GM19467 (cell line): ENCODE measurements around the gene PCDHGA1.

ENCODE experiments used
- ATAC-seq: cut with Tn5 transposase; IDR thresholded peaks from one replicate; pipeline ENCODE4 v1.9.1; 2021; ENCODE audit warnings: mild to moderate bottlenecking, moderate library complexity; ENCODE audit not compliant: unreplicated experiment

Gene PCDHGA1

DNA sequence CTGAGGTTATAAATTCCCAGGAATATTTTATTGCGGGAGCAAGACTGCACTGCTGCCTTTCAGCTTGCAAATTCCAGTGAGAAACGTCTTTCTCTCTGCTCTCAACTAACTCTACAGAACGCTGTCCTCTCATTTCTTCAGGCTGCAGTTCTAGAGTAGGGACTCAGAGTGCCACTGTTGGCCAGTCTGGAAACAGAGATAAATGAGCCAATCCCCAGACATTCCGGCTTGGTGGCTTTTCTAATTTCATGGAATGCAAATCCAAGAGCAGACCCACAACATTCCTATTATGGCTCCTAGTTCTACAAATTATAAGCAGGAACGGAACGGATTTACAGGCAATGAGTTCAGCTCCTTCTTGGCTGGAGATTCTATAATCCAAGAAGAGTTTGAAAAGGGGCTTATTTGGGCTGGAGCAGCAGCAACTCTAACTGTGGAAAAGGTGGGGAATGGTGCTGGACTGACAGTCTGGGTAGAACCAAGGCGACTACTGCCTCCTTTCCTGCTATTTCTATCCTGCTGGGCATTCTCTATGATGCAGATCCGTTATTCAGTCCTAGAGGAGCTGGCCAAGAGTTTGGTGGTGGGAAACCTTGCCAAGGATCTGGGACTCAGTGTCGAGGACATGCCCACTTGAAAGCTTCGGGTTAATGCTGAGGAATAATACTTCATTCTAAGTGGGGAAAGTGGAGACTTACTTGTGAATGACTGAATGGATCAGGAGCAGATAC is 109.3 kb downstream of the PCDHGA1 start:
- no peak for ATAC-seq

DNA sequence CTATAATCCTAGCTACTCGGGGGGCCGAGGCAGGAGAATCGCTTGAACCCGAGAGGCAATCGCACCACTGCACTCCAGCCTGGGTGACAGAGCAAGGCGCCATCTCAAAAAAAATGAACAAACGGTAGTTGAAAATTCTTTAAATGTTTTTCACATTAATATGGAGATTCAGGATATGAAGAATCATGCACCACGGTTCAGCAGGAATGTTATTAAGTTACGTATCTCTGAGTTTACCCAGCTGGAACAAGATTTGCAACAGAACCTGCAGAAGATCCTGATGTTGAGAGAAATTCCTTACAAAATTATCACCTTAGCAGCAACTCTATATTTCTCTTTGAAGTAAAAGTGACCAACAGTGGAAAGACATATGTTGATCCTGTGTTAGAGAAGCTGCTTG is 110.0 kb downstream of the PCDHGA1 start:
- ATAC-seq, result no peak

DNA sequence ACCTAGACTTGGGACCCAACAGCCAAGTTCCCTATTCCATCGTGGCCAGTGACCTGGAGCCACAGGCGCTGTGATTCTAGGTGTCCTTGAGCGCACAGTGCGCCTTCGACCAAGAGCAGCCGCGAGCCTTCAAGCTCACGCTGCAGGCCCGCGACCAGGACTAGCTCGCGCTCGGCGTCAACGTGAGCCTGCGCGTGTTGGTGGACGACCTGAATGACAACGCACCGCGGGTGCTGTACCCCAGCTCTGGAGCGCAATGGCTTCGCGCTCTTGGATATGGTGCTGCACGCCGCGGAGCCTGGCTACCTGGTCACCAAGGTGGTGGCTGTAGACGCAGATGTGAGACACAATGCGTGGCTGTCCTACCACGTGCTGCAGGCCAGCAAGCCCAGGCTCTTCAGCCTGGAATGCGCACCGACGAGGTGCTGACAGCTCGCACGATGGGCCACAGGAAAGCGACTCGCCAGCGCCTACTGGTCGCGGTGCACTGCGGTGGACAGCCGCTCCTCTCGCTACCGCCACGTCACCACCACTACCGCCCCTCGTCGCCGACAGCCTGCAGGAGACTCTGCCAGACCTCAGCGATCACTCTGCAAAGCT is 111.4 kb downstream of the PCDHGA1 start:
- no peak for ATAC-seq

DNA sequence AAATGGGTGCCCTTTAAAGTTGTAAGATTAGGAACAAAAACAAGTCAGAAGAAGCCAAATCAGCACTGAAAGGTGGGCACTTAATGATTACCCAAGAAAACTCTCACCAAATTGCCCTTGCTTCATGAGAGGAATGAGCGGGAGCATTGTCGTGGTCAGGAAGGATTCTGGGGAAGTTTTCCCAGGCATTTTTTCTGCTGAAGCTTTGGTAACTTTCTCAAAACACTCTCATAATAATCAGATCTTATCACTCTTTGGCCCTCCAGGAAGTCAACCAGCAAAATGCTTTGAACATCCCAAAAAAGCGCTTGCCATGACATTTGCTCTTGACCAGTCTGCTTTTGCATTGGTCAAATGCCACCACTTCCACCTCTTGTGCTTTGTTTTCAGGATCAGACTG is 135.0 kb downstream of the PCDHGA1 start:
- no peak for ATAC-seq

DNA sequence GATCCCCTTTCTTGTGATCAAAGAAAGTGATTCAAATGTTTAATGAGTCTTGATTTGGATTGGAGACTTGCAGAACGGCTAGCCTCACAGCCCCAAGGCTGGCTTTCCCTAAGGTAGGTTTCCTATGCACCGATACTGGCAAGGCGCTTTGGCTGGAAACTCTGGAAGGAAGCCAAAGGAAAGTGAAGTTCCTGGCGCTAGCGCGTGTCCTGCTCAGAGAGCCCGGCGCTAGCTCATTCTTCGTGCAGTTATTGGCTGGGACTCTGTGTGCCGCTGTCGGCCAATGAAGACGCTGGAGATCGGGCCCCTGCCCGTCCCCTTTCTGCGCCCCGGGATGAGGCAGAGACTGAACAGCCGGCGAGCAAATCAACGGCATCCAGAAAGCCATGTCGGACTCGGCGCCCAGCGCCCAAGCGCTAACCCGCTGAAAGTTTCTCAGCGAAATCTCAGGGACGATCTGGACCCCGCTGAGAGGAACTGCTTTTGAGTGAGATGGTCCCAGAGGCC is 145.4 kb downstream of the PCDHGA1 start, which contains the start of gene PCDHGC3:
Gene PCDHGC3 (plus strand): TSS at position 342 of the 507 bp plus-strand sequence. CDS start 151 bp downstream, at position 493.
- peak; percentile 97 for ATAC-seq

DNA sequence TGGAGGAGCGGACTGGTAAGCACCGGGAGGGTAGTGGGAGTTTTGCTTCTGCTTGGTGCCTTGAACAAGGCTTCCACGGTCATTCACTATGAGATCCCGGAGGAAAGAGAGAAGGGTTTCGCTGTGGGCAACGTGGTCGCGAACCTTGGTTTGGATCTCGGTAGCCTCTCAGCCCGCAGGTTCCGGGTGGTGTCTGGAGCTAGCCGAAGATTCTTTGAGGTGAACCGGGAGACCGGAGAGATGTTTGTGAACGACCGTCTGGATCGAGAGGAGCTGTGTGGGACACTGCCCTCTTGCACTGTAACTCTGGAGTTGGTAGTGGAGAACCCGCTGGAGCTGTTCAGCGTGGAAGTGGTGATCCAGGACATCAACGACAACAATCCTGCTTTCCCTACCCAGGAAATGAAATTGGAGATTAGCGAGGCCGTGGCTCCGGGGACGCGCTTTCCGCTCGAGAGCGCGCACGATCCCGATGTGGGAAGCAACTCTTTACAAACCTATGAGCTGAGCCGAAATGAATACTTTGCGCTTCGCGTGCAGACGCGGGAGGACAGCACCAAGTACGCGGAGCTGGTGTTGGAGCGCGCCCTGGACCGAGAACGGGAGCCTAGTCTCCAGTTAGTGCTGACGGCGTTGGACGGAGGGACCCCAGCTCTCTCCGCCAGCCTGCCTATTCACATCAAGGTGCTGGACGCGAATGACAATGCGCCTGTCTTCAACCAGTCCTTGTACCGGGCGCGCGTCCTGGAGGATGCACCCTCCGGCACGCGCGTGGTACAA is 146.0 kb downstream of the PCDHGA1 start:
- peak; percentile 16 for ATAC-seq

DNA sequence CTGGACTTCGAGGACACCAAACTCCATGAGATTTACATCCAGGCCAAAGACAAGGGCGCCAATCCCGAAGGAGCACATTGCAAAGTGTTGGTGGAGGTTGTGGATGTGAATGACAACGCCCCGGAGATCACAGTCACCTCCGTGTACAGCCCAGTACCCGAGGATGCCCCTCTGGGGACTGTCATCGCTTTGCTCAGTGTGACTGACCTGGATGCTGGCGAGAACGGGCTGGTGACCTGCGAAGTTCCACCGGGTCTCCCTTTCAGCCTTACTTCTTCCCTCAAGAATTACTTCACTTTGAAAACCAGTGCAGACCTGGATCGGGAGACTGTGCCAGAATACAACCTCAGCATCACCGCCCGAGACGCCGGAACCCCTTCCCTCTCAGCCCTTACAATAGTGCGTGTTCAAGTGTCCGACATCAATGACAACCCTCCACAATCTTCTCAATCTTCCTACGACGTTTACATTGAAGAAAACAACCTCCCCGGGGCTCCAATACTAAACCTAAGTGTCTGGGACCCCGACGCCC is 146.8 kb downstream of the PCDHGA1 start:
- no peak for ATAC-seq

DNA sequence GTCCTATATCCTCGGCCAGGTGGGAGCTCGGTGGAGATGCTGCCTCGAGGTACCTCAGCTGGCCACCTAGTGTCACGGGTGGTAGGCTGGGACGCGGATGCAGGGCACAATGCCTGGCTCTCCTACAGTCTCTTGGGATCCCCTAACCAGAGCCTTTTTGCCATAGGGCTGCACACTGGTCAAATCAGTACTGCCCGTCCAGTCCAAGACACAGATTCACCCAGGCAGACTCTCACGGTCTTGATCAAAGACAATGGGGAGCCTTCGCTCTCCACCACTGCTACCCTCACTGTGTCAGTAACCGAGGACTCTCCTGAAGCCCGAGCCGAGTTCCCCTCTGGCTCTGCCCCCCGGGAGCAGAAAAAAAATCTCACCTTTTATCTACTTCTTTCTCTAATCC is 147.5 kb downstream of the PCDHGA1 start:
- no peak for ATAC-seq

DNA sequence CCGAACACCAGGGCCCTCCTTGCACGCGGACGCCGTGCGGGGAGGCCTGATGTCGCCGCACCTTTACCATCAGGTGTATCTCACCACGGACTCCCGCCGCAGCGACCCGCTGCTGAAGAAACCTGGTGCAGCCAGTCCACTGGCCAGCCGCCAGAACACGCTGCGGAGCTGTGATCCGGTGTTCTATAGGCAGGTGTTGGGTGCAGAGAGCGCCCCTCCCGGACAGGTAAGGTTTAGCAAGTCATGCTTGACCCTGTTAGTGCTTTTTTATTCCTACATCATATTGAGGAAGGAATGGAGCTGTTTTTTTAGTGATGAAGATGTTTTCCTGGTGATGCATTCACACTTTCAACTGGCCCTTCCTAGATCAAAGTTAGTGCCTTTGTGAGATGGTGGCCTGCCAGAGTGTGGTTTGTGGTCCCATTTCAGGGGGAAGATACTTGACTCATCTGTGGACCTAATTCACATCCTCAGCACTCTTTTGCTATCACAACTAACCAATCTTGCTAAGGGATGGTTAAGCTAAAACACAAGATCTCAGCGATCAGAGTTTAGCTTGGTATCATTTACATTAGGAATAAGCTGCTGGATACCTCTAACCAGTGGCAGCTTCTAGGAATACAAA is 148.1 kb downstream of the PCDHGA1 start:
- ATAC-seq, result no peak

DNA sequence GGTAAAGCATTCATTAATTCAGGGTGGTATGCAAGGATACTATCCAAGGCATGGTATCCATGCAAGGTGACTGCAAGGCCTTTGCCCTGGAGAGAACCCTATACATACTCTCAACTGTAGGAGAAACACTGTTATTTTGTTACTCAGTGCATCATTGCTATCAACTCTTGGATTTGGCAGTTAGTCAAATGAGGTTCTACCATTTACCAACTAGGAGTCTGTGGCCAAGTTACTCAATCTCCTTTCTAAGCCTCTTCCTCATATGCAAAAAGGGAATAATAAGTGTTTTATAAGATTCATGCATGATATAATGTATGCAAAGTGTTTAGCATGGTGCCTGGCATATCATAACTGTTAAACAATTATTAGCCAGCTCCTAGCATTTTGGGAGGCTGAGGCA is 149.5 kb downstream of the PCDHGA1 start:
- no peak for ATAC-seq

DNA sequence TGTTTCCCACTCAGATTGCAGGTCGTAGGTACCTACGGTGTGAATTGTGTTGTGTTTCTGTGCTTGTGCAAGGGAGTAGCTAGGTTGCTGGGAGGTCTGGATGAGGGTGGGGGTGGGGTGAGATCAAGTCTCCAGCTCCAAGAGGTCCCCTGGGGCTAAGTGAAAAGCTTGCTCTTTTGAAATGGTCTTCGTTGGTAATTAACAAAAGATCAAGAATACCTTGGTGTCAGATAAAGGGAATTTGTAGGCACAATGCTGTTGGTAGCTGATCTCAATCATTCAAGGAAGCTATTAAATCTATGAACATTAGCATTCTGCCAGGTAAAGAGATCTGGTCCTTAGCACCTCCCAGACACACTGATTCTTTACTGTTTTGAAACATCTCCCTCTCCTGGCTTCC is 153.6 kb downstream of the PCDHGA1 start:
- ATAC-seq, result no peak

DNA sequence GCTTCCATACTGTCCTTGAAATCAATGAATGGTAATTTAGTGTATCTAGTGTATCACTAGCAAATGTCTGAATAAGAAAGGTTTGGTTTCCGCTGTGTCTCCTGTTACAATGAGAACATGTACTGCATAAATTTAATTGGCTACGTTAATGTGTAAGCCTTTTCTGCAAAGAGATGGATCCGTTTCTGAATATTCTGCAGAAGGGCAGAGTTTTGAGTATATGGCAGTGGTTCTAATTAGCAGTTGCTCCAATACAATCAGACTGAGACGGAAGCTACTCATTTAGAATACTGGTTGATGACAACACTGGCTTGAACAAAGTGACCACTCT is 154.0 kb downstream of the PCDHGA1 start:
- no peak for ATAC-seq

DNA sequence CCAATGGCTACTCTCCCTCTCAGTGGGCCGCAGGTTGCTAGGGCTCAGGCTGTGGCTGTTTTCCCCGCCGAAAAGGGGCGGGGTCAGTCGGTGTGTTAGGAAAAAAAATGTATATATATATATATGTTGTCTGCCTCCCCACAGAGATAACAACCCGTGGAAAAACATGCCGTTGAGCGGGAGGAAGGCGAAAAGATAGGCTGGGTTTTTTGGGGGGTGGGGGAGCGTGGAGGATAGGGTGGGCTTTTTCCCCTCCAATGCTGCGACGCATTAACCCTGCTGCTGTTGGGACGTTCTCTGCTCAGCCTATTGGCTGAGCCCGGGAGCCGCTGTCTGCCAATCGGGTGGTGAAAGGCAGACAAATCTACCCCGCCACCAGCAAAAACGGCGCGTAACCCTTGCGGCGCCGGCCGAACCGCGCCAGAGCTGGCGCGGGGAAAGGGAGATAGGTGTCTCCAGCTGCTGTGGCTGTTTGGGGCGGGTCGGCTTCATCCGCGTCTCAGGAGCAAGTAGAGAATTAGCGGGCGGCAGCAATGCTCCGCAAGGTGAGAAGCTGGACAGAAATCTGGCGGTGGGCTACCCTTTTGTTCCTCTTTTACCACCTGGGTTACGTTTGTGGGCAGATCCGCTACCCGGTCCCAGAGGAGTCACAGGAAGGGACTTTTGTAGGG is 154.5 kb downstream of the PCDHGA1 start, which contains the start of gene PCDHGC4:
Gene PCDHGC4 (plus strand): TSS at position 390 of the 671 bp plus-strand sequence. CDS start 144 bp downstream, at position 534.
- ATAC-seq, result no peak

DNA sequence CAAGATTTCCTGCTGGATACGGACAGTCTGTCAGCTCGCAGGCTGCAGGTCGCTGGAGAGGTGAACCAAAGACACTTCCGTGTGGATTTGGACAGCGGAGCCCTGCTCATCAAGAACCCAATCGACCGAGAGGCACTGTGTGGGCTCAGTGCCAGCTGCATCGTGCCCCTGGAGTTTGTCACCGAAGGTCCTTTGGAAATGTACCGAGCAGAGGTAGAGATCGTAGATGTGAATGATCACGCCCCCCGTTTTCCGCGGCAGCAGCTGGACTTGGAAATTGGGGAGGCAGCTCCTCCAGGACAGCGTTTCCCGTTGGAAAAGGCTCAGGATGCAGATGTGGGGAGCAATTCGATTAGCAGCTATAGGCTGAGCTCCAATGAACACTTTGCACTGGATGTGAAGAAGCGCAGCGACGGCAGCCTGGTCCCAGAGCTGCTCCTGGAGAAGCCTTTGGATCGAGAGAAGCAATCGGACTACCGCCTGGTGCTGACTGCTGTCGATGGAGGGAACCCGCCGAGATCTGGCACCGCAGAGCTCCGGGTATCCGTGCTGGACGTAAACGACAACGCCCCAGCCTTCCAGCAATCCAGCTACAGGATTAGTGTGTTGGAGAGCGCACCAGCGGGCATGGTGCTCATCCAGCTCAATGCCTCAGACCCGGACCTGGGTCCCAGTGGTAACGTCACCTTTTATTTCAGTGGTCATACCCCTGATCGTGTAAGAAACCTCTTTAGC is 155.2 kb downstream of the PCDHGA1 start:
- ATAC-seq, result no peak

DNA sequence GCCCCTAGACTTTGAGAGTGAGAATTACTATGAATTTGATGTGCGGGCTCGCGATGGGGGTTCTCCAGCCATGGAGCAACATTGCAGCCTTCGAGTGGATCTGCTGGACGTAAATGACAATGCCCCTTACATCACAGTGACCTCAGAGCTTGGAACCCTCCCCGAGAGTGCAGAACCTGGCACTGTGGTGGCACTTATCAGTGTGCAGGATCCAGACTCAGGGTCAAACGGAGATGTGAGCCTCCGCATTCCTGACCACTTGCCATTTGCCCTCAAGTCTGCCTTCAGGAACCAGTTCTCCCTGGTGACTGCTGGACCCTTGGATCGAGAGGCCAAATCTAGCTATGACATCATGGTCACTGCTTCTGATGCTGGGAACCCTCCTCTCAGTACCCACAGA is 155.8 kb downstream of the PCDHGA1 start:
- ATAC-seq, result no peak

DNA sequence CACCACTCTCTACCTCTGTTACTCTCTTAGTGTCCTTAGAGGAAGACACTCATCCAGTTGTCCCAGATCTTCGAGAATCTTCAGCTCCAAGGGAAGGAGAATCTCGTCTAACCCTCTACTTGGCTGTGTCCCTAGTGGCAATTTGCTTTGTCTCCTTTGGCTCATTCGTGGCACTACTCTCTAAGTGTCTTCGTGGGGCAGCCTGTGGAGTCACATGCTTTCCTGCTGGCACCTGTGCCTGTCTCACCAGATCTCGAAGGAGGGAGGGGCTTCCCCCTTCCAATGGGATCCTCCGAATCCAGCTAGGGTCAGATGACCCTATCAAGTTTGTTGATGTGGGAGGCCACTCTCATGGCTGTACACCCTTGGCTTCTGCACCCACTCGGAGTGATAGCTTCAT is 156.8 kb downstream of the PCDHGA1 start:
- ATAC-seq, result no peak

DNA sequence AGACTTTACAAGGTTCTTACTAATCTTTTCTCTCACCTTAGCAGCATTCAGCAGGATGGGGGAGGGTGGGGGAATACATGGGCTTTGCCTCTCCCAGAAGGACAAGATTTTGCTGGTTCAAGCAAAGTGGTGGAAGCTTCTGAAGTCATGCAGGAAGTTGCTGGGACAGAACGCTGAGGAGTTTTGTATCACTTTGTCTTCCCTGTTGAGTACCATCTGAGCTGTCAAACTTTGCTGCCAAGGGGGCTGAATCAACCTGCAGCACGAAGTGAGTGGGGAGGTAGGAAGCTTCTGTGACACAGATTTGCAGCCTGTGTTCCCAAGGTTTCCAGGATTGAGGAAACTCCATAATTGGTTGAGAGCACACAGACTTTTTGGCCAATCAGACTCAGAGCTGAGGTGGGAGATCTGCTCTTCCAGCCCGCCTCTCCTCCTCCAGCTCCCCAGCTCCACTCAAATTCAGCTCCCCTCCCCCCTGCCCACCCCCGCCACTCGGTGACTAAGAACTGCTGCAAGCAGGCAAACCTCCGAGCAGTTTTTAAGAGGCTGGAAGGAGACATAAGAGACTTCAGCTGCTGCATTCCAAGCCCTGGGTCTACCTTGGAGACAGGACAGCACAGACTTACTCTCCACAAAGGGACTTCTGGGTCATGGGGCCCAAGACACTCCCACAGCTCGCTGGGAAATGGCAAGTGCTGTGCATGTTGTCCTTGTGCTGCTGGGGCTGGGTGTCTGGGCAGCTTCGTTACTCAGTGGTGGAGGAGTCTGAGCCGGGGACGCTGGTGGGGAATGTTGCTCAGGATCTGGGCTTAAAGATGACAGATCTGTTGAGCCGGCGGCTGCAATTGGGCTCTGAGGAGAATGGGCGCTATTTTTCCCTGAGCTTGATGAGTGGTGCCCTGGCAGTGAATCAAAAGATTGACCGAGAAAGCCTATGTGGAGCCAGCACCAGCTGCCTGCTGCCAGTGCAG is 158.6 kb downstream of the PCDHGA1 start, which contains the start of gene PCDHGC5:
Gene PCDHGC5 (plus strand): TSS at position 491 of the 971 bp plus-strand sequence. CDS start 160 bp downstream, at position 651.
- ATAC-seq, result no peak

DNA sequence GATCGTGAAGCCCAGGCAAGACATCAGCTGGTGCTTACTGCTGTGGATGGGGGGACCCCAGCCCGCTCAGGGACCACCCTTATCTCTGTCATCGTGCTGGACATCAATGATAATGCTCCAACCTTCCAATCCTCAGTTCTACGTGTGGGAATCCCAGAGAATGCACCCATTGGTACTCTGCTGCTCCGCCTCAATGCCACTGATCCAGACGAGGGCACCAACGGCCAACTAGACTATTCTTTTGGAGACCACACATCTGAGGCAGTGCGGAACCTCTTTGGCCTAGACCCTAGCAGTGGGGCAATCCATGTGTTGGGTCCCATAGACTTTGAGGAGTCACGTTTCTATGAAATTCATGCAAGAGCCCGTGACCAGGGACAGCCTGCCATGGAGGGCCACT is 159.5 kb downstream of the PCDHGA1 start:
- no peak for ATAC-seq
